ENCODE results near the gene SCLY. TPM values are rescaled to one million over a fixed set of nuclear protein-coding genes. Genes with fewer than 3 reads are reported as not detected.

SCLY gene
- total RNA-seq, 1 donor from 2014 or later: 49.2 TPM

DNA sequence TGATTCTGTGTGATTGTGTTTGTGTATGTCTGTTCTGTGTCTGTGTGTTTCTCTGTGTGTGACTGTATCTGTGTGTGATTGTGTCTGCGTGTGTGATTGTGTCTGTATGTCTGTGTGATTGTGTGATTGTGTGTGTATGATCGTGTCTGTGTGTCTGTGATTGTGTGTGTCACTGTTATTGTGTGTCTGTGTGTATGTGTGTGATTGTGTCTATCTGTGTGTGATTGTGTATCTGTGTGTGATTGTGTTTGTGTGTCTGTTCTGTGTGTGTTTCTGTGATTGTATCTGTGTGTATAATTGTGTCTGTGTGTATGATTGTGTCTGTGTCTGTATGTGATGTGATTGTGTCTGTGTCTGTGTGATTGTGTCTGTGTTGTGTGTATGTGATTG lies 66.0 kb downstream of the SCLY start:
- Mint-ChIP-seq H3K27ac (no peak overlapping the region), H3K9me3 (ENCODE audit: low read depth) (no peaks in the 10 kb centered on the region), H3K4me1 (ENCODE audit: low read depth) (no peaks in the 10 kb centered on the region), H3K27me3 (no peaks in the 10 kb centered on the region), H3K36me3 (ENCODE audit: insufficient read depth) (no peaks in the 10 kb centered on the region), H3K4me3 (ENCODE audit: low read depth) (no peak overlapping the region)
- DNase-seq (ENCODE audit: low spot score, unreplicated experiment): no peak
- TF ChIP-seq, protein P1, sequence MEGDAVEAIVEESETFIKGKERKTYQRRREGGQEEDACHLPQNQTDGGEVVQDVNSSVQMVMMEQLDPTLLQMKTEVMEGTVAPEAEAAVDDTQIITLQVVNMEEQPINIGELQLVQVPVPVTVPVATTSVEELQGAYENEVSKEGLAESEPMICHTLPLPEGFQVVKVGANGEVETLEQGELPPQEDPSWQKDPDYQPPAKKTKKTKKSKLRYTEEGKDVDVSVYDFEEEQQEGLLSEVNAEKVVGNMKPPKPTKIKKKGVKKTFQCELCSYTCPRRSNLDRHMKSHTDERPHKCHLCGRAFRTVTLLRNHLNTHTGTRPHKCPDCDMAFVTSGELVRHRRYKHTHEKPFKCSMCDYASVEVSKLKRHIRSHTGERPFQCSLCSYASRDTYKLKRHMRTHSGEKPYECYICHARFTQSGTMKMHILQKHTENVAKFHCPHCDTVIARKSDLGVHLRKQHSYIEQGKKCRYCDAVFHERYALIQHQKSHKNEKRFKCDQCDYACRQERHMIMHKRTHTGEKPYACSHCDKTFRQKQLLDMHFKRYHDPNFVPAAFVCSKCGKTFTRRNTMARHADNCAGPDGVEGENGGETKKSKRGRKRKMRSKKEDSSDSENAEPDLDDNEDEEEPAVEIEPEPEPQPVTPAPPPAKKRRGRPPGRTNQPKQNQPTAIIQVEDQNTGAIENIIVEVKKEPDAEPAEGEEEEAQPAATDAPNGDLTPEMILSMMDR (IDR thresholded peaks at IDR 0.05; ENCODE audit: unreplicated experiment): no peak

DNA sequence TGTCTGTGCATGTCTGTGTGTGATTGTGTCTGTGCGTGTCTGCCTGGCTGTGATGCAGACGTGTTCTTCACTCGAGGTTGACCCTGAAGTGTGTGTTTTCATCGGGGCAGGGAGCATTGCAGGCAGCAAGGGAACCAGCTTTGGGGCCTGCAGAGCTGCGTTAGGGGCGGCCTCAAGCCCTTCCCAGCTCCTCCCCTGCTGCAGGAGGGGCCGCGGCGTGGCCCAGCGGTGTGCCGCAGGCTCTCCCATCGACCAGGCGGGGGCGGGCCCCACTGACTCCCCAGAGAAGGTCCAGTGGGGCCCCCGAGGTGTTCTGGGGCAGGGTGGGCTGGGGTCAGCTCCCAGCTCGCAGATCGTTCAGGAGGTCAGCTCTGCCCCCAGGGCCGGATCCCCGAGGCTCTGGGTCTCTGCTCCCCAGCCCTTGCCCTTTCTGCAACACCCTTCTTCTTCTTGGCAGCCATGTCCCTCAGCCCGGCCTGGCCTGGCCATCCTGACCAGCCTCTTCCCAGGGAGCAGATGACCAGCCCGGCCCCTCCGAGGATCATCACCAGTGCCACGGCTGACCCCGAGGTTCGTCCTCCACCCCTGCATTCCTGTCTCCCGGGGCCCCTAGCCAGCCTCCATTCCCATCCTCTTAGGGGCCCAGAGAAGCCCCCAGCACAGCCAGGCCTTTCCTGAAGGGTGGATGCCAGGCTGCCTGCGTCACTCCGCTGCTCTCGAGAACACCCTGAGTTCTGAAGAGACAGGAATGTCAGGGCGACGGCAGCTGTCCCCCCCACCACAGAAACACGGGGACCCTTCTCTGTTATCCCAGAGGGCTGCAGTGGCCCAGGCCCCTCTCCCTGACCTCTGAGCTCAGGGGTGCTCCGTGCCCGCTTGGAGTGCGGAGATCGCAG lies 66.6 kb downstream of the SCLY start:
- TF ChIP-seq, protein P1 (IDR thresholded peaks at IDR 0.05; ENCODE audit: unreplicated experiment): no peak
- no peaks in the 10 kb centered on the region for H3K9me3 Mint-ChIP-seq (ENCODE audit: low read depth)
- H3K4me1 Mint-ChIP-seq (ENCODE audit: low read depth): no peaks in the 10 kb centered on the region
- no peak for DNase-seq (ENCODE audit: low spot score, unreplicated experiment)
- no peaks in the 10 kb centered on the region for H3K27me3 Mint-ChIP-seq
- no peak overlapping the region for H3K27ac Mint-ChIP-seq
- H3K36me3 Mint-ChIP-seq (ENCODE audit: insufficient read depth): no peaks in the 10 kb centered on the region
- no peak overlapping the region for H3K4me3 Mint-ChIP-seq (ENCODE audit: low read depth)

DNA sequence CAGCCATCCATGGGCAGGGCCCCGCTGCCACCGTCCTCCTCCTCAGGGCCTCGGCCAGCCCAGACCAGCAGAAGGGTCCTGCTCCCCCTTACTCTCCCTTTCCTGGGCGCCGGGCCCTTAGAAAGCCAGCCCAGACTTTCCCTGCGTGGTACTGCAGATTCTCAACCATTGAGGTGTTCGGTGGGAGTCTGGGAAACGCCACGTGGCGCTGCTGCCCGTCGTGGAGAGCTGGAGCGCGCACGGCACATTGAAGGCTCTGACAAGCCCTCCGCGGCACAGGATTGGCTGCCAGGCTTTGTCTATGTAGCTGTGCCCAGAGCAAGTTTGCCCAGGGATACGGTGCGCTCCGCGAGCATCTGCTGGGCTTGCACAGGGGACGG lies 67.2 kb downstream of the SCLY start:
- Mint-ChIP-seq H3K27ac (no peak overlapping the region), H3K27me3 (no peaks in the 10 kb centered on the region), H3K9me3 (ENCODE audit: low read depth) (no peaks in the 10 kb centered on the region), H3K4me3 (ENCODE audit: low read depth) (no peak overlapping the region), H3K4me1 (ENCODE audit: low read depth) (no peaks in the 10 kb centered on the region), H3K36me3 (ENCODE audit: insufficient read depth) (no peaks in the 10 kb centered on the region)
- DNase-seq (ENCODE audit: low spot score, unreplicated experiment): no peak
- TF ChIP-seq, protein P1 (IDR thresholded peaks at IDR 0.05; ENCODE audit: unreplicated experiment): no peak

DNA sequence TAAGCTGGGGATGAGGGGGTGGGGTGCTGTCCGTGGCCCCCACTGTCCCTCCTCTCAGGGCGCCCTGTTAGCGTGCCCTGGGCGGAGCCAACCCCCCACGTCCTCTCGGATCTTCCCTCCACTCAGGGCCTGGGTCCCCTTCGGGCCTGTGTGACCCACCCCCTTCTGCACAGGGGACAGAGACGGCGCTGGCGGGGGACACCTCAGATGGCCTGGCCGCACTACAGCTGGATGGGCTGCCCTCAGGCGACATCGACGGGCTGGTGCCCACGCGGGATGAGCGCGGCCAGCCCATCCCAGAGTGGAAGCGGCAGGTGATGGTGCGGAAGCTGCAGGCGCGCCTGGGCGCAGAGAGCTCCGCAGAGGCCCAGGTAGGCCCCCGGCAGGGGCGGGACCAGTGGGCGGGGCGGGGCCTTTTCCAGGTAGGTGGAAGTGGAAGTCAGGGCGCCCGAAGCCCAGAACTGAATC lies 67.8 kb downstream of the SCLY start:
- H3K27ac Mint-ChIP-seq: no peak overlapping the region
- no peaks in the 10 kb centered on the region for H3K9me3 Mint-ChIP-seq (ENCODE audit: low read depth)
- TF ChIP-seq, protein P1 (IDR thresholded peaks at IDR 0.05; ENCODE audit: unreplicated experiment): no peak
- H3K4me3 Mint-ChIP-seq (ENCODE audit: low read depth): no peak overlapping the region
- no peaks in the 10 kb centered on the region for H3K36me3 Mint-ChIP-seq (ENCODE audit: insufficient read depth)
- H3K27me3 Mint-ChIP-seq: peaks cover 2% of the 10 kb centered on the region
- no peaks in the 10 kb centered on the region for H3K4me1 Mint-ChIP-seq (ENCODE audit: low read depth)
- DNase-seq (ENCODE audit: low spot score, unreplicated experiment): no peak

DNA sequence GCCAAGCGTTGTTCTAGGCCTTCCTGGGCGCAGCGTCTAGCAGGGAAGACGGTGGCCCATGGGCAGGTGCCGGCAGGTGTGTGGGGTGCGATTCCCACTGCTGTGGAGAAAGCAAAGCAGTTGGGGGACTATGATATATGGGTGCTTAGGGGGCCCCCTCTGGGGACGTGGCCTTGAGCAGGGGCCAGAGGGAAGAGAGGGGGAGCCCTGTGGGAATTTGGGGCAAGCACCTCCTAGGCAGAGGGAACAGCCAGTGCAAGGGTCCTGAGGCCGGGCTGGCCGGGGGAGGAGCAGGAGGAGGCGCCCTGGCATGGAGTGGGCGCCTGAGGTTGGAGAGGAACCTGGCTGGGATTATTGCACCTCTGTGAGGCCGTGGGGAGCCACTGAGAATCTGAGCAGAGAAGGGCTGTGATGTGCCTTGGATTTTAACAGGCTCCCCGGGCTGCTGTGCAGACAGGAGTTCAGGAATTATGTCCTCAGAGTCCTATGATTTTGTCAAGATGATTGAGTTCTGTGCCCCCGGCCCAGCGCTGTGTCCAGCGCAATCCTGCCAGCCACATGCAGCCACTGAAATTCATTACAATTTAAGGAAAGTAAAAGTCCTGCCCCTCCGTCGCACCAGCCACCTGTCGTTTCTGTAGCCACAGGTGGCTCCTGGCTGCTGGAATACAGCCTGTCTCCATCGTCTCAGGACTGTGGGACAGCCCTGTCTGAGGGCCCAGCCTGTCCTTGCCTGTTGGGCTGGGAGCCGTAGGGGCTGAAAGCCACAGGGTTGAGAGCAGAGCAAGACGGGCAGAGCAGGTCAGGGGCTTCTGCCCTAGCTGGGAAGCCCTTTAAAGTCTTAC lies 68.6 kb downstream of the SCLY start:
- Mint-ChIP-seq H3K27me3 (peaks cover 3% of the 10 kb centered on the region), H3K4me3 (ENCODE audit: low read depth) (no peak overlapping the region), H3K36me3 (ENCODE audit: insufficient read depth) (no peaks in the 10 kb centered on the region), H3K4me1 (ENCODE audit: low read depth) (no peaks in the 10 kb centered on the region), H3K27ac (no peak overlapping the region), H3K9me3 (ENCODE audit: low read depth) (no peaks in the 10 kb centered on the region)
- TF ChIP-seq, protein P1 (IDR thresholded peaks at IDR 0.05; ENCODE audit: unreplicated experiment): no peak
- no peak for DNase-seq (ENCODE audit: low spot score, unreplicated experiment)

Measured in progenitor cell of endocrine pancreas (in vitro differentiated cells).